ENCODE results near the gene RASA3. TPM values are rescaled to one million over a fixed set of nuclear protein-coding genes. Genes with fewer than 3 reads are reported as not detected.

Gene RASA3
- total RNA-seq, 6 experiments from 2014 or later, result 3.5 to 7.9 (median 4.6) TPM

DNA sequence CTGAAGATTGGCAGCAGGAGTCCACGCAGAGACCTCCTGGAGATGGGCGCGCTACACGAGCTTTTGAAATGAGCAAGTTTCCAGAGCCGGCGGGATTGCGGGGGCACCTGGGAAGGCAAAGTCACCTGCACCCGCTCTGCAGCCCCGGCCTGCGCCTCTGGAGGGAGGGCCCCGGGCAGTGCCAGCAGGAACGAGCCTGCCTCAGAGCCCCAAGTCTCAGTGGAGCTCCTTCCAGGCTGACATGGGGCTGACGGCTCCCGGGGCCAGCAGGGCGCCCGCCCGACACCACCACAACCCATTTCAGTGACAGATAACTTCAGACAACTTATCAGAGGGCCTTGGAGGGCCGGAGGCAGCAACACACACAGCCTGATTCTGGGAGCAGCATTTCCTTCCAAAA, 45.0 kb downstream of the RASA3 start:
- DNase-seq, result peak in 2 of 3 donors; percentile 29 to 39
- no peak for ATAC-seq
- TF ChIP-seq POLR2A (IDR thresholded peaks at IDR 0.05), result no peak
- TF ChIP-seq, protein P1, sequence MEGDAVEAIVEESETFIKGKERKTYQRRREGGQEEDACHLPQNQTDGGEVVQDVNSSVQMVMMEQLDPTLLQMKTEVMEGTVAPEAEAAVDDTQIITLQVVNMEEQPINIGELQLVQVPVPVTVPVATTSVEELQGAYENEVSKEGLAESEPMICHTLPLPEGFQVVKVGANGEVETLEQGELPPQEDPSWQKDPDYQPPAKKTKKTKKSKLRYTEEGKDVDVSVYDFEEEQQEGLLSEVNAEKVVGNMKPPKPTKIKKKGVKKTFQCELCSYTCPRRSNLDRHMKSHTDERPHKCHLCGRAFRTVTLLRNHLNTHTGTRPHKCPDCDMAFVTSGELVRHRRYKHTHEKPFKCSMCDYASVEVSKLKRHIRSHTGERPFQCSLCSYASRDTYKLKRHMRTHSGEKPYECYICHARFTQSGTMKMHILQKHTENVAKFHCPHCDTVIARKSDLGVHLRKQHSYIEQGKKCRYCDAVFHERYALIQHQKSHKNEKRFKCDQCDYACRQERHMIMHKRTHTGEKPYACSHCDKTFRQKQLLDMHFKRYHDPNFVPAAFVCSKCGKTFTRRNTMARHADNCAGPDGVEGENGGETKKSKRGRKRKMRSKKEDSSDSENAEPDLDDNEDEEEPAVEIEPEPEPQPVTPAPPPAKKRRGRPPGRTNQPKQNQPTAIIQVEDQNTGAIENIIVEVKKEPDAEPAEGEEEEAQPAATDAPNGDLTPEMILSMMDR (IDR thresholded peaks at IDR 0.05), result no peak
- no peaks in the 10 kb centered on the region for H3K9me3 ChIP-seq
- H3K36me3 ChIP-seq, result no peaks in the 10 kb centered on the region
- 75% methylated on average over 6 of the region's 18 CpGs for WGBS (ENCODE audit: insufficient coverage, low coverage, low lambda C conversion rate, missing lambda C conversion rate)
- no peaks in the 10 kb centered on the region for H3K4me1 ChIP-seq
- no peaks in the 10 kb centered on the region for H3K27me3 ChIP-seq
- H3K27ac ChIP-seq, result no peak overlapping the region
- intact Hi-C loops (cut with DNase I), result no loop called here
- H3K4me3 ChIP-seq, result no peak overlapping the region

DNA sequence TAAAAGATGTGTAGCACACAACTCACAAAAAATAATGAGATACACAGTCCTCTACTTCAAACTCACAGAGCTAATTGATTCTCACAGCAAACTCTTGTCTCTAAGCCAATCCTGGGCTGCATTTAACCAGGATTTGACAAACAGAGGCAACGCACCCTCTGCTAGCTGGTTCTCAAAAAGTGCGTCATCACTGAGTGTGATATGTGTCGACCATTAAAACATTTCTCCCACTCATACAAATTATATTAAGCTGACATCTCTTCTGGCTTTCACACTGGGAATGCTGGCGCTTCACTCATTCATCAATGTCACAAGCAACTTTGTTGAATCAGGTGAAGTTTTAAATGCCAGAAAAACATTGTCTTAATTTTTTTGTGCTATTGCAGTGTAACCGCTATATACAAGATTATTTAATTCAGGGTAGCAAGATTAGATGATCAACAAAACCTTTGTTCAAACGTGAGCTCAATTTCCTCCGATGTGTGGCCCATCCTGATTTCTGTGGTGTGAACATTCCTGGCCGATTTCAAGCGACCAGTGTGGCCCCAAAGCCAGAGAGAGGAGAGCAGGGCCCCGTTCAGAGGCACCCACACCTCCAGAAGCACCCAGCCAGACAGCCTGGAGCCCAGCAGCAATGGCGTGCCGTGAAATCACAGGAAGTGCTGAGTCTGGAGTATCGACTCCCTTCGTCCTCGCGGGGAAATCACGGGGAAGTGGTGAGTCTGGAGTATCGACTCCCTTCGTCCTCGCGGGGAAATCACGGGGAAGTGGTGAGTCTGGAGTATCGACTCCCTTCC, 49.4 kb downstream of the RASA3 start:
- H3K4me1 ChIP-seq, result no peaks in the 10 kb centered on the region
- peak in 2 of 3 donors; percentile 24 to 31 for DNase-seq
- no peak overlapping the region for H3K27ac ChIP-seq
- WGBS (ENCODE audit: insufficient coverage, low coverage, low lambda C conversion rate, missing lambda C conversion rate), result 62% methylated on average over 10 of the region's 23 CpGs
- no peaks in the 10 kb centered on the region for H3K36me3 ChIP-seq
- H3K27me3 ChIP-seq, result no peaks in the 10 kb centered on the region
- intact Hi-C loops (cut with DNase I), result no loop called here
- ATAC-seq, result no peak
- H3K4me3 ChIP-seq, result no peak overlapping the region
- TF ChIP-seq POLR2A (IDR thresholded peaks at IDR 0.05), result no peak
- TF ChIP-seq, protein P1 (IDR thresholded peaks at IDR 0.05), result no peak
- H3K9me3 ChIP-seq, result no peaks in the 10 kb centered on the region

DNA sequence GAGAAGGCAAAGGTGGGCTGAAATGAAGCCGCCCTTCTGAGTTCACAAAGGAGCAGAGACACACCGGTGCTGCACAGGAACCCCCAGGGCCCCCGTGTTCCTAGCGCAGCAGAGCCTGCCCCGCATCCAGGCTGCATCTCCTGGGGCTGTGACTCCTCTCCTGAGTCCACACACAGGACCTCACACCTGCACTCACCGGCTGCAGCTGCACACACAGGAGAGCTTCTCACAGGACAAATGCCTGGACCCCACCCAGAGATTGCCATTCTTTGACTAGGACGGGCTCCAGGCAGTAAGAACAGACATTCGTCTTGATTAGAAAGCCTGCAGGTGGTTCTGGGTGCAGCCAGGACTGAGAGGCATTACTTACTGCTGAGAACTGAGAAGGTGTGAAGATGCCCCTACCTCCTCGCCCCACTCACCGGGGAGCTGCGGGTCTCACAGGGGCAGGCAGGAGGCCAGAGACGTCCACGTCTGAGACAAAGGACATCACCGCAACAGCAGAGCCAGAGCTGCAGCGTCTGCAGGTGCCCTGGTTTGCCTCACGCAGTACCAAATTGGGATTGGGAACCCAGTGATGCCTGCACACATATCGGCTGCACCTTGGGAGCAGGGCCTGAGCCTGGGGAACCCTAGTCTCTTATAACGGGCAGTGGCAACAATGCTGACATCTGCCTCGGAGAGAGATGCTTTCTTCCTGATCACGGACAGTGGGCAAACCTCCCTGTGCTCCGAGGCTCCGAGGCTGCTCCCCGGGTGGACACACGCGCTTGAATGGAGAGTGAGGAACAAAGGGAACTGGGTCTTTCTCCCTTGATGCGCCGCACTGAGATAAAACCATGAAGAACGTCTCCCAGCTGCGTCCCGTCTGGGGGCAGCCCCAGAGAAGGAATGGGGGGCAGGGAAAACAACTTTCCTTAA, 50.4 kb downstream of the RASA3 start:
- H3K27me3 ChIP-seq, result no peaks in the 10 kb centered on the region
- 64% methylated on average over 7 of the region's 30 CpGs for WGBS (ENCODE audit: insufficient coverage, low coverage, low lambda C conversion rate, missing lambda C conversion rate)
- TF ChIP-seq POLR2A (IDR thresholded peaks at IDR 0.05), result no peak
- TF ChIP-seq, protein P1 (IDR thresholded peaks at IDR 0.05), result no peak
- no peaks in the 10 kb centered on the region for H3K36me3 ChIP-seq
- H3K27ac ChIP-seq, result no peak overlapping the region
- no peaks in the 10 kb centered on the region for H3K9me3 ChIP-seq
- H3K4me3 ChIP-seq, result no peak overlapping the region
- intact Hi-C loops (cut with DNase I), result no loop called here
- ATAC-seq (no peak), DNase-seq (peak in 2 of 3 donors; percentile 39 to 47)
- H3K4me1 ChIP-seq, result no peaks in the 10 kb centered on the region

DNA sequence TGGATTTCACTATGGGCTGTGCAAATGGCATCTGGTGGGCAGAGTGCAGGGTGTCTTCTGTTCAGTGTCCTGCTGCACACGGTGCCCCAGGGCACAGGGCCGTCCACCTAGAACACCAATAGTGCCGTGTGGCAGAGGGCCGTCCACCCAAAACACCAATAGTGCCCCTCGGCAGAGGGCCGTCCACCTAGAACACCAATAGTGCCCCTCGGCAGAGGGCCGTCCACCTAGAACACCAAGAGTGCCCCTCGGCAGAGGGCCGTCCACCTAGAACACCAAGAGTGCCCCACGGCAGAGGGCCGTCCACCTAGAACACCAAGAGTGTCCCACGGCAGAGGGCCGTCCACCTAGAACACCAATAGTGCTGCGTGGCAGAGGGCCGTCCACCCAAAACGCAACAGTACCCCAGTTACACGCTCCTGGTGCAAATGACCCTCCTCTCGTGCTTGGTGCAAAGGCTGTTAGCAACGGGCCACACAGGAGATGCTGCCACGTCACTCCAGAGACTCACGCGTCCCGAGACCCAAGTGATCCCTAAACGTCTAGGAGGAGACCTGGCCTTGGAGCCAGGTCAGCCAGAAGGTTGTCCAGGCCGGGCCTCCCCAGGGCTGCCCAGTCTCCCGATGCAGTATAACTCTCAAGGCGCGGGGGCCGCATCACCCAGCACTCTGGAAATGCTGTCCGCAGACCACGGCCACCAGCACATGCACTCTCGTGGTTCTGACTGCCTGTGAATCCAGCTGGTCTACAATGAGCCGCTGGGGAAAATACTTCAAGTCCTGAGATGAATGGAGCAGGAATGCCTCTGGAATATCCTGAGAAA, 51.5 kb downstream of the RASA3 start:
- no peak for ATAC-seq

More for the DNA sequence above, 51.5 kb downstream of the RASA3 start:
- no peak overlapping the region for H3K4me3 ChIP-seq
- H3K27ac ChIP-seq, result no peak overlapping the region
- H3K27me3 ChIP-seq, result no peaks in the 10 kb centered on the region
- DNase-seq, result peak in 2 of 3 donors; percentile 41 to 52
- H3K4me1 ChIP-seq, result no peaks in the 10 kb centered on the region
- TF ChIP-seq, protein P1 (IDR thresholded peaks at IDR 0.05), result no peak
- no peak for TF ChIP-seq POLR2A (IDR thresholded peaks at IDR 0.05)
- no peaks in the 10 kb centered on the region for H3K9me3 ChIP-seq
- 59% methylated on average over 4 of the region's 34 CpGs for WGBS (ENCODE audit: insufficient coverage, low coverage, low lambda C conversion rate, missing lambda C conversion rate)
- no peaks in the 10 kb centered on the region for H3K36me3 ChIP-seq
- intact Hi-C loops (cut with DNase I), result no loop called here

Data from right lobe of liver (tissue), 6 donors.